Measurements from ENCODE around the gene HEMK1. TPM values are rescaled to one million over a fixed set of nuclear protein-coding genes. Genes with fewer than 3 reads are reported as not detected.

HEMK1 gene
- polyA plus RNA-seq, 3 donors: 24.0 to 33.4 (median 27.9) TPM

- no peak for DNase-seq
These were observed 29.9 kb downstream of the HEMK1 start for GRCh38 chr3:50599115-50599715.

DNA sequence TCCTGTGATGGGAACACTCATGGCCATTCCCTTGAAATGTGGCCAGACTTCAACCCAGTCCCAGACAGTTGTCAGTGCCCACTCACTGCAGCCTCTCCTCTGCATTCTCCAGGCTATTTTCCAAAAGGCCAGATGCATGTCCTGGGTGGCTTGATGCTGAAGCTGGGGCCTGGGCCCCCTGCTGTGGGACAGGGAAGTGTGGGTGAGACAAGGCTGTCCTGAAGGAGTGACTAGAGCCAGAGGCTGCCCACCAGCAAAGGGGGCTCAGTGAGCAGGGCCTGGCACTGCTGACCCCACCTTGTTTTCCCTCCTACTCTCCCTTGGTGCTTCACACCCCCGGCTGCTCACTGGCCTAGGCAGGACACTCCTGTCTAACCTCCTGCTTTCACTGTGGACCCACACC is 30.4 kb downstream of the HEMK1 start:
- no peak for DNase-seq

- DNase-seq: no peak
These were observed 30.9 kb downstream of the HEMK1 start for GRCh38 chr3:50600141-50600753.

GRCh38 chr3:50600841-50601591 is 31.7 kb downstream of the HEMK1 start:
- DNase-seq: peak; percentile 94

GRCh38 chr3:50602595-50603191 is 33.4 kb downstream of the HEMK1 start:
- DNase-seq: no peak

DNA sequence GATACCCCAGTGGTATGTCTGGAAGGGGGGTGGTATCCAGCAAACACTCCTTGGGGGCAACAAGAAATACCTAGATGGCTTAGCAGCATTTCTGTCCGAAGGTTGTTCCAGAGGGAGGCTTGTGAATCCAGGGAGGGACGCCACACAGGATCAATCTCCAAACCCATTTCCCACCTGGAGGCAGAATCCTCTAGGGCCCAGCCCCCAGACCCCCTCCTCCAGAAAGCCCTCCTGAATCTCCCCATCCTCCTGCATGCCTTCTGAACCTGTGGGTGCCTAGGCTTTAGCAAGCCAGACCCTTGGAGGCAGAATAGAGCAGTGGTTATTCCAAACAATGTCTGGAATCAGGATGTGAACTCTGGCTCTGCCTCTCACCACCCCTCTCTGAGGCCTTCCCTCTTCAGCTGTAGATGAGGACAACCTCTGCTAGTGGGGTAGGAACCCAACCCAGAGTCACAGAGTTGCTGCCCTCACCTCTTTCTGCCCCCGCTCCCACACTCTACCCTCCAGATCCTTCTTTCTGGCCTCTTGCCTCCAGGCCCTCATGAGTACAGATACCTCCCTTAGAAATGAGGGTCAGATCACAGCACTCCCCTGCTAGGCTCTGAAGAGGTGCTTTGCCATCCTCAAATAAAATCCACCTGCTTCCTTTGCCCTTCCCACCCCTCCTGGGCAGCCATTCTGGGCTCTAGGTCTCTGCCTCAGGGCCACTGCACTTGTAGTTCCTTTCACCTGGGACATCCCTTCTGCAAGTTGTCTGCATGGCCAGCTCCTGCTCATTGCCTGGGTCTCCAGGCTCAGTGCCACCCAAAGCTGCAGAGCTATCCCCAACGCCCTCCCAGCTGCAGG is 34.2 kb downstream of the HEMK1 start:
- no peak for DNase-seq

GRCh38 chr3:50604110-50604621 is 34.8 kb downstream of the HEMK1 start:
- no peak for DNase-seq

DNA sequence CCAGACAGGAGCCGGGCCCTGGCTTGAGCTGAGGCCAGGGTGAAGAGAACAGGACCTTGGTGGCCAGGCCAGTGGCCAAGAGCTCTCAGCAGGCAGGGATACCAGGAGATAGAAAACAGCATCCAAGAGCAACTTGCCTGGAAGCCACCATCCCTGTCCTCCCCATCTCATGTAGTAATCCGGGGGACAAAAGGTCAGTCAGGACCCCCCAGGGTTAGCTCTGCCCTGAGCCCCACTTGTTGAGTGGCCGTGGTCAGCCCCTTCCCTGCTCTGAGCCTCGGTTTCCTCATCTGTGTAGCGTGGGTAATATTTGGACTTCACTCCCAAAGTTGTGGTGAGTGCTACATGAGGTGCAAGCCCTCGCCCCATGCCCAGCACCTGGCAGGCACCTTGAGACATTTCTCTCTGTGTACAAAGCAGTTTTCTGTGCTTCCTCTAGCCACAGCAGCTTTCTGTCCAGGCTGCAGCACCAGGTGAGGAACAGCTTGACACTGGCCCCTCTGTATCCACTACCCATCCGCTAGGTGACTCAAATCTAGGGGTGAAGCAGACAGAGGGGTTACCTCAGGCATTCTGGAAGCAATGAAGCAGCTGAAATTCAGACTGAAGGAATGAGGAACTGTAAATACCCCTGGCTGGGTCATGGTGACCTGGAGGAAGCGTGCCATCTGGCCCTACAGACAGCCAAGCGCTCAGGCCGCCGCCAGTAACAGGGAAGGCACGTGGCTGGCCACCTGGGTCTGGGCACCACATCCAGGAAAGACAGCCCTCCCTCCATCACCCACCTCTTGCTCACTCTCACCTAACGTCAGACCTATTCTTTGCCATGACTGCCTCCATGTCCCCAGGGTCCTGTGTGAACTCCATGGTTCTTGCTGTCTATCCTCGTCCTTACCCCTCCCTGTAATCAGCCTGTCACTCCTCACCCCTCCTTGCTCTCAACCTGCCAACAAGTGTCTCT is 35.6 kb downstream of the HEMK1 start:
- no peak for DNase-seq

- DNase-seq: no peak
These were observed 36.6 kb downstream of the HEMK1 start for GRCh38 chr3:50605901-50606326.

DNA sequence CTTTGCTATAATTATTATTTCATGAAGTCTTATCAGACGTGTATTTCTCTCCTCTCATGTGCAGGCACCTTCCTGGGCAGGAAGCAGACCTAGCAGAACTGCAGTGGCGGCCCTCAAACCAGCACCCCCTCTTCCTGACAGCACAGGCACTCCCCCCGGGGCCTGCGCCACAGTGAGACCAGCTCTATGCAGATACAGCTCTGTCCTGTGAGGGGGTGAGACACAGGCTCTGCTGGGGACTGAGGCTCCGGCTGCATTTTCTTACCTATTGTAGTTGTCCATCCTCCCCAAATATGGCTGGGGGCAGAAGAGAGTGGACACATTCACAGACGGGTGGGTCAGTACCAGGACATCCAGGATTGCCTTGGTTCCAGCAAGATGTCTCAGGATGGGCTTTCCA is 37.3 kb downstream of the HEMK1 start:
- DNase-seq: no peak

- no peak for DNase-seq
These were observed 38.2 kb downstream of the HEMK1 start for GRCh38 chr3:50607271-50608091.

- DNase-seq: no peak
These were observed 39.0 kb downstream of the HEMK1 start for GRCh38 chr3:50608278-50608677.

- DNase-seq: no peak
These were observed 39.9 kb downstream of the HEMK1 start for GRCh38 chr3:50609071-50609762.

DNA sequence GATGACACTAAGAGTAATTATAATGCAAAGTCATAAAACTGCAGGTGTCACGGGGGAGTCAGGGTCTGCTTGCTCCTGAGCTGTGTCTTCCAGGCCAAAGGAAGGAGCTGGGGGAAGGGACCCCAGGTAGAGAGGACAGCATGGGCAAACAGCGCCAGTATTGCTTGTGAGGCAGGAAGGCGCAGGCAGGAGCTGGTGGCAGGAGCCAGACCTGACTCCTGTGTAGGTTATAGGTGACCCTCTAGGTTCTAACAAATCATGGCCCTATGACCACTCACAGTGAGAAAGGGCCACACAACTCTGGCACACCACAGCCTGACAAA is 40.4 kb downstream of the HEMK1 start:
- no peak for DNase-seq

GRCh38 chr3:50610181-50610971 is 41.1 kb downstream of the HEMK1 start:
- DNase-seq: no peak

GRCh38 chr3:50610992-50611463 is 41.7 kb downstream of the HEMK1 start:
- no peak for DNase-seq

- peak; percentile 97 for DNase-seq
These were observed 42.3 kb downstream of the HEMK1 start, which contains the start of gene CISH for GRCh38 chr3:50611464-50612233. Gene CISH (minus strand): TSS chr3:50611774. CDS start chr3:50611650, 124 bp downstream.

Measured in renal pelvis (tissue), 4 donors.